CD4-positive, alpha-beta T cell treated with Interleukin-2 at 100 ng/mL for 4 hours (primary cell): ENCODE measurements around the gene ZACN.

Experiments
- DNase-seq: peaks from one replicate; pipeline ENCODE4 v3.0.0-alpha.2; 2020; ENCODE audit warnings: low spot score

ZACN gene

DNA sequence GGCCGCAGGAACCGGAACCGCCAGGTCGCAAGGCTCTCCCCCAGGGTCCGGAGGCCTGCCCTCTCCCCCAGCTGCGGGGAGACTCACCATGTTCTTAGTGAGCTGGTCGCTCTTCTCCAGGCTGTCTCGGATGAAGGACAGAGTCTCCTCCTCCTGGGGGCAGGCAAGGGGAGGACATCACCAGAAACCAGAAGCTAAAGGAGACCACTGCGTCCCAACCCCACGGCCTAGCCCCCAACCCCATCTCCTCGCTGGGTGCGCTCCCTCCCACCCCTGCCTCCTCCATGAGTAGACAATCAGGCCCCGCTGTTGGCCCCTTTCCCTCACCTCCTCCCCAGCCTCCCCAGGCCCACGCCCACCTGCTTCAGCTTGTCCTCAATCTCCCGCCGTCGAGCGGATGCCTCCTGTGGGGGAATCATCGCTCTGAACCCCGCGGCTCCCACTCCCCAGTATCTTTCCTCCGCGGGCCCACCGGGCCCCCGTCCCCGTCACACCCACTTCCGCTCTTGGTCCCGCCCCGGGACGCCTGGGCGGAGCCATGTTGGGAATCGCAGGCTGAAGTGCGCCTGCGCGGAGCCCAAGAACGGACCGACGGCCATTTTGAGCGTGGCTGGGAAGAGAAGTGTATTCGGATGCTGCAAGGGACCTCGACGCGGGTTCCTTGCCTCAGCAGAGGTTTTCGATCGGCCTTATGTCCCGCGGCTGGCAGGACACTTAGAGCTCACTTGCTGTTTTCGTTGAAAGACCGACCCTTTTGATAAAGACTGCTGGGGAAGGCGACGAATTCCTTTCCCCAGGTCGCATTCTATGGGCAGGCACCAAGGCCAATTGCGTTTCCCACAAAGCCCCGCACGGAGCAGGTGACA lies 24.5 kb downstream of the ZACN start, which contains the start of gene EXOC7:
TSS of gene EXOC7 (minus strand) at position 514 of the 866 bp plus-strand sequence. CDS start at position 419, 95 bp downstream.
- peak; percentile 94 for DNase-seq

DNA sequence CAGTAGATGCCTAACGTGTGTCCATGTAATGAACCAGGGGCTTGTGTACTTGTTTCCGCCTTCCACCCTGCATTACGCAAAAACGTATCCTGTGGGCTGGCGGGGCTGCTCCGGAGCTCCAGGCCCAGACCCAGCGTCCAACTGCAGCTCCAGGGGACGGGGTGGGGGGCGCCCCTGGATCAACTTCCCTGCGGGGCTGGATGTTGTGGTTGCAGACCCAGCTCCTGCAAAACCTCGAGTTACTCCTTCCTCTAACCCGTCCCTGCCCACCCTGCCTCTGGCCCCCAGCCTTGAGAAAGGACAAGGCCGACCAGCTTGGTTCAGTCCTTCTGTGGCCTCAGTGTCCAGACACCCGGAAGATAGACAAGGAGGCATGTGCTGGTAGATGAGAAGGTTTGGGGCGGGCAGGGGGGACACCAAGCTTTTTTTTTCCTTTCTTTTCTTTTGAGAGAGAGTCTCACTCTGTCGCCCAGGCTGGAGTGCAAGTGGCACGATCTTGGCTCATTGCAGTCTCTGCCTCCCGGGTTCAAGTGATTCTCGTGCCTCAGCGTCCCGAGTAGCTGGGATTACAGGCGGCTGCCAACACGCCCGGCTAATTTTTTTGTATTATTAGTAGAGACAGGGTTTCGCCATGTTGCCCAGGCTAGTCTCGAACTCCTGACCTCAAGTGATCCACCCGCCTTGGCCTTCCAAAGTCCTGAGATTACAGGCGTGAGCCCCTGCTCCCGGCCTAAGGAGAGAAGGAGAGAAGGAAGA lies 25.3 kb downstream of the ZACN start:
- no peak for DNase-seq

DNA sequence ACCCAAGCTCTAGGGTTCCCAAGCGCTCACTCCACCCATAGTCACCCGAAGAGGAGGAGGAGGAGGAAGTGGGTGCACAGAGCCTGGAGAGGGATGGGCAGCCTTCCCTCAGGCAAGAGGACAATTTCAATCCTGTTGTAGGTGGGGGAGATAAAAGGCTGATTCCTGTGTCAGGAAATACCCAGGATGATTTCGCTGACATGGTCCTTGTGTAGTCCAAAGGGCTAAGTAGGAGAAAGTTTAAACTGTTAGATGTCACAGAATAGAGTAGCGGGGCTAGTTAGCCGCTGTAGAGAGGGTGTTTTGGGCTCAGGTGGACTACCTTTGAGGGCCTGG lies 25.9 kb downstream of the ZACN start:
- DNase-seq, result no peak

DNA sequence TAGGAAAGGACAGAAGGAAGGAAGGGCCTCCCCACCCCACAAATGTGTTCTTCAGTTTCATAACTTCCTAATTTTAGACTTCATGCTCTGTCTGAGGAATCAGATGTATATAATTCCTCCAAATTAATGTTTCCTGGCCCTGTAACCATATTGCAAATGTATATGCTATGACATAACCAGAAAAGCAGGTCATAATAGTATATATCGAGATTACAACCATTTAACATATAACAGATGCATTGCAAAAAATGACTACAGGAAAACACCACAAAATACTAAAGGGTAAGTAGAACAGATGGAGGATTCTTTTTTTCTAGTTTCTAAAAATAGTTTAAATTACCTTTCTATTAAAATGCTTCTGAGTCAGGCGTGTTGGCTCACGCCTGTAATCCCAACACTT lies 27.7 kb downstream of the ZACN start:
- DNase-seq, result no peak

DNA sequence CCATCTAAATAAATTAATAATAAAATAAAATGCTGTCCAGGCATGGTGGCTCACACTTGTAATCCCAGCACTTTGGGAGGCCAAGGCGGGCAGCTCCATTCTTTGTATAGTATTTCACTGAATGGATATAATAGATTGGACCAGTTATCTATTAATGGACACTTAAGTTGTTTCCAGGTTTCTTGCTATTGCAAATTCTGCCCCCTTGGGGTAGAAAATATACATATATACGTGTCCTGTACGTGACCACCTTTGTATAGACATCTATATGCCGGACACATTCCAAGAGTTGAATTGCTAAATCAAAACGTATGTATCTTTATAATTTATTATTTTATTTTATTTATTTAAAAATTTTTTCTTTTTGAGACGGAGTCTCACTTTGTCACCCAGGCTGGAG lies 28.5 kb downstream of the ZACN start:
- DNase-seq, result peak; percentile 30

DNA sequence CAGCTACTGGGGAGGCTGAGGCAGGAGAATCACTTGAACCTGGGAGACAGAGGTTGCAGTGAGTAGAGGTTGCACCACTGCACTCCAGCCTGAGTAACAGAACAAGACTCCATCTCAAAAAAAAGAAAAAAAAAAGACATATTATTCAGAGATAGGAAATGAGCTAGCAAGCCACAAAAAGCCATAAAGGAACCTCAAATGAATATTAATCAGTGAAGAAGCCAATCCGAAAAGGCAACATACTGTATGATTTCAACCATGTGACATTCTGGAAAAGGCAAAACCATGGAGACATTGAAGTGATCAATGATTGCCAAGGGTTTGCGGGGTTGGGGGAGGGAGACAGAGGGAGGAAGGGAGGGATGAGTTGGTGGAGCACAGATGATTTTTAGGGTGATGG lies 33.0 kb downstream of the ZACN start:
- no peak for DNase-seq

DNA sequence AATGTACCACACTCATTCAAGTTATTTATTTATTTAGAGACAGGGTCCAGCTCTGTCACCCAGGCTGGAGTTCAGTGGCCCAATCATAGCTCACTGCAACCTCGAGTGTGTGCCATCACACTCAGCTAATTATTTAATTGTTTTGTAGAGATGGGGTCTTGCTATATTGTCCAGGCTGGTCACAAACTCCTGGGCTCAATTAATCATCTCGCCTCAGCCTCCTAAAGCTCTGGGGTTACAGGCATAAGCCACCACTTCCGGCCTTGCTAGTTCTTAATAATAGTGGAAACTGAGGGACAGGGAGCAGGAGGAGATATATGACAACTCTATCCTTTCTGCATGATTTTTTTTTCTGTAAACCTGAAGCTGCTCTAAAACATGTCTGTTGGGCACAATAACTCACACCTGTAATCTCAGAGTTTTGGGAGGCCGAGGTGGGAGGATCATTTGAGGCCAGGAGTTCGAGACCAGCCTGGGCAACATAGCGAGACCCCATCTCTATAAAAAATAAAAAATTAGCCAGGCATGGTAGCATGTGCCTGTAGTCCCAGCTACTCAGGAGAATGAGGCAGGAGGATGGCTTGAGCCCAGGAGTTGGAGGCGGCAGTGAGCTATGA lies 36.3 kb downstream of the ZACN start:
- DNase-seq, result no peak

DNA sequence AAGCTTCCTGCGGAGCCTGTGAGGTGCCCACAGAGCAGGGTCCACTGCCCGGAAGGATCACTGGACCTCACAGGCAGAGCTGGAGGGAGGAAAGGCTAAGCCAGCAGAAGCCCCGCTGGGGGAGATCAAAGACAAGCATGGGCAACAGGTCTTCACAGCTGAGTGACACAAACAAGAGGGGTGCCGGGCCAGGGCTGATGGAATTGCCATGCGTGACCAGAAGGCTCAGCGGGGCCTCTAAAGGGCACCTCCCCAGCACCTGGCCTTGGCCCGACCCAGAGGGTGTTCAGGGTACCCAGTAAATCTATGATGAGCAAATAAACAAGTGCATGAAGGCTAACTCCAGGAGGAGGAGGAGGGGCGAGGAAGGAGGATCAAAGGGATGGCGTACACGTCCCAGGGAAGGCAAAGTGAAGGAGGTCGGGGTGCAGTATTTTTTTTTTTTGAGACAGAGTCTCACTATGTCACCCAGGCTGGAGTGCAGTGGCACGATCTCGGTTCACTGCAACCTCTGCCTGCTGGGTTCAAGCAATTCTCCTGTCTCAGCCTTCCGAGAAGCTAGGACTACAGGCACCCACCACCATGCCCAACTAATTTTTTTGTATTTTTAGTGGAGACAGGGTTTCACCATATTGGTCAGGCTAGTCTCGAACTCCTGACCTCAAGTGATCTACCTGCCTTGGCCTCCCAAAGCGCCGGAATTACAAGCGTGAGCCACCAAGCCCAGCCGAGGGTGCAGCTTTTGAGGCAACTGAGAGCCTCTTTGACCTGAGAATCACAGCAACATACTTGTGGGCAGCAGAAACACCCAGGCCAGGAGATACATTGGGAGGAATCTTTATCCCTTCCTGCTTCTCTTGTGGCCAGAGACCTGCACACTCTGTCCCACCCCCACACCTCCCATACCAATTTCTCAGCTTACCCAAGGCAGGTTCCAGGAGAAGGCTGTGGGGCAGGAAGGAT lies 40.7 kb downstream of the ZACN start:
- no peak for DNase-seq

DNA sequence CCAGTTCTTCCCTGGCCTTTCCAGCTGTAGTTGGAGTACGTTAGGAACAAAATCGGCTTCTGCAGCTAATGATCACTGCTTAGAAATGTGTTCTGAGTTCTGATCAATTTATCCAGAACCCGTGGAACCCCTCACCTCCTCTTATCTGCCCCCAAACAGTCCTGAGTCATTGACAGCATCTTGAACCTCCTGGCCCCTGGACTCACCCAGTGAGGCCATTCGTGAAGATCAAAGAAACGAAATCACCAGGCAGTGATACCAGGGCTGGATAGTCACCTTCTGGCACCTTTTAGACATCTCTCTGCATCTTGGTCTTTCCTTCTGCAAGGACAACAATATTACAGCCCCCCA lies 41.7 kb downstream of the ZACN start:
- no peak for DNase-seq

DNA sequence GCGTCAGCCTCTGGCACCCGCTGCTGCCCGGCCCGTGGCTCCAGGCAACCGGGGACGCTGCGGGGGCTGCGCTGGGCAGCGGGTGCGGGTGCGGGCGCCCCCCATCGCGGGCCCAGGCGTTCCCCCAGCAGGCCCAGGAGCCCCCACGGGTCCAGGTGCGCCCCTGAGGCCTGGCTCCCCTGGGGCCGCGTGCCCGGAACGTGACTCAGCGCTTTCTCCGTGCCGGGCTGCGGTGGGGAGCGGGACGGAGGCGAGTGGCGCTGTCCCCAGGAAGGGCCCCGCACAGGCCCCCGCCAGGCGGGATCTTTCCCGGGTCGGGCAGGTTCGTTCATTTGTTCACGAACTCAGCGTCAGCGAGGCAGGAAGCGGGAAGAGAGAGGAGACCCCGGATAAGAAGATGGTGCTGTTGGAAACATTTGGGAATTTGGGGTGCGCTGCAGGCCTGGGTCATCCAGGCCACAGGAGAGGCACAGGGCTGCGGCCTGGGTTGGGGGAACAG lies 43.0 kb downstream of the ZACN start:
- no peak for DNase-seq

DNA sequence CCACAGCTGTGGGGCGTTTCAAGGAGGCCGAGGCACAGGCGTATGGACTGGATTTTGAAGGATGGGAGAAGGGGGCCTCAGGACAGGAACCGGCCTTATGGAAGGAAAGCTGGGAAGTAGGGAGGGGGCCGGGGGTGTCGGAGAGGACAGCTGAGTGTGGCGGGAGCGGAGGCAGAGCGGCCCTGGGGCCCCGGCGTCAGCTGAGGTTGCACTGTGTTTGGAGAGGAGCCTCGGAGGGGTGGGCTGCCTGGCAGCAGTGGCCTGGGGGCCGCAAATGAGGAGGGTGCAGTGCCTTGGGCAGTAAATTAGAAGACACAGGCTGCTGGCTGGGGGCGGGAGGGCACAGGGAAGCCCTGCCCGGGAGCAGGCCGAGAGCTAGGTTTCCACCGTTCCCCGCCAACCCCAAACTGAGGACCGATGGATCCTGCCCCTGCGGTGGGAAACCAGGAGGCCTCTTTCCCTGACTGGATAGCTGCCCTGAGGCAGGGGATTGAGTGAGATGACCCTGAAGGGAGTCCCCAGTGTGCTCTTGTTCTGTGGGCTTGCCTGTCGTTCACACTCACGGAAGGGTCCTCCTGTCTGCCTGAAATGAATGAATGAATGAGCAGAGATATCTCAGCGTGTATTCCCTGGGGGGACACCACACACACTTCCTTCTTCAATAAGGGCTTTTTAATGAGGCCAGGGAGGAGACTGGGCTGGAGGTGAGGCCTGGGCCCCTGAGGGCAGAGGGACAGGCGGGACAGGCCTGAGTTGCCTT lies 43.6 kb downstream of the ZACN start:
- no peak for DNase-seq

DNA sequence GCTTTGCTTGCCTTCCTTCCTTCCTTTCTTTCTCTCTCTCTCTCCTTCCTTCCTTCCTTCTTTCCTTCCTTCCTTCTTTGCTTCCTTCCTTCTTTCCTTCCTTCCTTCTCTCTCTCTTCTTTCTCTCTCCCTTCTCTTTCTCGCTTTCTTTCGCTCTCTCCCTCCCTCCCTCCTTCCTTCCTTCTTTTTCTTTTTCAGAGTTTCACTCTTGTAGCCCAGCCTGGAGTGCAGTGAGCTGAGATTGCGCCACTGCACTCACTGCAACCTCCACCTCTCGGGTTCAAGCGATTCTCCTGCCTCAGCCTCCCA lies 44.2 kb downstream of the ZACN start:
- no peak for DNase-seq

DNA sequence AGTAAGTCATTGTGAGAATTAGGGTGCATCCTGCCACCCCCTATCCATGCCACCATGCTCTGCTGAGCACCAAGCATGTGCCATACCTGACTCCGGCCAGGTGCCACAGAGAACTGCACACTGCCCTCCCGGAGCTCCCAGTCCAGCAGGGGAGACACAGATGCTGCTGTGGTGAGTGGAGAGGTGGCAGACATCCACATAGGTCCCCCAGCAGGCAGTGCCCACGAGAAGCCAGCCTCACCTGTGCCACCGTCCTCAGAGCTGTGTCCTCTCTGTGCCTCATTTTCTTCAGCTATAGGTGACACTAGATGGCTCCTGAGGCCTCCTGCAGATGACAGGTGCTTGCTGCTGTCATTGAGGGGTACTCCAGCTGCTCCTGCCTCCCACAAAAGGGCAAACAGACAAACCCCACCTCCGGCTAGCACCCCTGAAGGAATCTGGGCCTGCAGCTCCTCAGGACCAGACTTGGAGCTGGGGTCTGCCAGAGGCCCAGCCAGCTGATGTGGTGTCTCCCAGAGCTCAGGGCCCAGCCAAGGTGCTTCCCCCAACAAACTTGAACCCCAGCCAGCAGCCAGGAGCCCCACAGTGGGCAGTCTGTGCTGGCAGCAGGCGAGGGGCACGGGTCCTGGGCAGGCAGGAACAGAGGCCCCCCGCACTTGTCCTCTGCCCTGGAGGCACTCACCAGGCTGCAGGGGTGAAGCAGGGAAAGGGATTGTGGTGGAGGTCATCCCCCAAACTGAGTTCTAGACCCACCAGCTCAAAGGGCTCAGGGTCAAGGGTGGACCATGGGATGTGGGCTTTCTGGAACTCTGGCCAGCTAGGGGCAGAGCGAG lies 45.0 kb downstream of the ZACN start:
- no peak for DNase-seq

DNA sequence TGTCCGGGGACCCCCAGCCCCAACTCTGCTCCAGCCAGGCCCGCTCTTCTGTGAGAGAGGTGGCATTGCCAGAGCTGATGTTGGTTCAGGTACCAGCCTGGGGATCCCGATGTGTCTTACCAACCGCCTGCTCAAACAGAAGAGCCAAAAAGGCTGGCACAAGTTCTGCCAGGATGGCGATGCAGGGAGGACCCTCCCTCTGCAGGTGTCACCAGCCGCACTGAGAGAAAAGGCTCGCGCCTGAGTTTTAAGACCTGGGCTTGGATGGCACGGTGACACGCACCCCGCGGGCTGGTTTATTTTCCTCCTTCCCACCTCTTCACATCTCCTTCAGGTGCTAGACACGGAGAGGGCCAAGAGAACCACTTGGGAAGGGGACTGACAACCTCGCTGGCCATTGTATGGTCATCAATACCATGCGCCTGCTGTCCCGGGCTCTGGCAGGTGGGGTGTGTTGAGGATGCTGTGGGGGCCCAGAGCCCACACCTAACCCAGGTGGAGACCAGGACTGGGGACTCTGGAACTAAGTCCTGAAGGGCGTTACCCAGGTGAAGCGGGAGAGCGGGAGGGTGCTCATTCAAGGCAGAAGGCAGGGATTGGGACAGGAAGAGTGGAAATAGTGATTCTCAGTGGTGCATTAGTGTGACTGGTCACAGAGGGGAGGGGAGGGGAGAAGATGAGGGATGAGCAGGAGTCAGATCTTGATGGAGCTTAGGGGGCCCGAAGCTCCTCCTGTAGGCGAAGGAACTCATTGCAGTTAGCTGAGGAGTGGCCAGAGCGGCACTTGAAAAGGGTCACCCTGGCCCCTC lies 45.8 kb downstream of the ZACN start:
- DNase-seq, result no peak

DNA sequence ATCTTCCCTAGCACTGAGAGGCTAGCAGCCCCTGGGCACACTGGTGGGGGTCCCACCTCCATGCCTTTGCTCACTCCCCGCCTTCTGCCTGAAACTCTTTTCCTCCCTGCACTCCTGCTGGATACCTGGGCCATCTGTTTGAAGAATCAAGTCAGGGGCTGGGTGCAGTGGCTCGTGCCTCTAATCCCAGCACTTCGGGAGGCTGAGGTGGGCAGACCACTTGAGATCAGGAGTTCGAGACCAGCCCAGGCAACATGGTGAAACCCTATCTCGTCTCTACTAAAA lies 46.4 kb downstream of the ZACN start:
- DNase-seq, result no peak

DNA sequence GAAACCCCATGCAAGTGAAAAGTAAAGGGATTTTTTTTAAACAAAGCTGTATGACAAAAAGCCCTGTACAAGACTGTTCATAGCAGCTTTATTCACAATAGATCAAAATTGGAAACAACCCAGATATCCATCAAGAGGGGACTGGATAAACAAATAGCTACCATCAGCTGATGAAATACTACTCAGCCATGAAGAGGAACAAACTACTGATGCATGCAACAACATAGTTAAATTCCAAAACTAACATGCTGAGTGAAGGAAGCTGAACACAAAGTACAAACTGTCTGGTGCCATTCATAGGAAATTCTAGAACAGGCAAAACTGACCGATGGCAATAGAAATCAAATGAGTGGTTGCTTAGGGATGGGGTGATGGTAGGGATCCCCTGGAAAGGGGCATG lies 46.9 kb downstream of the ZACN start:
- DNase-seq, result no peak

DNA sequence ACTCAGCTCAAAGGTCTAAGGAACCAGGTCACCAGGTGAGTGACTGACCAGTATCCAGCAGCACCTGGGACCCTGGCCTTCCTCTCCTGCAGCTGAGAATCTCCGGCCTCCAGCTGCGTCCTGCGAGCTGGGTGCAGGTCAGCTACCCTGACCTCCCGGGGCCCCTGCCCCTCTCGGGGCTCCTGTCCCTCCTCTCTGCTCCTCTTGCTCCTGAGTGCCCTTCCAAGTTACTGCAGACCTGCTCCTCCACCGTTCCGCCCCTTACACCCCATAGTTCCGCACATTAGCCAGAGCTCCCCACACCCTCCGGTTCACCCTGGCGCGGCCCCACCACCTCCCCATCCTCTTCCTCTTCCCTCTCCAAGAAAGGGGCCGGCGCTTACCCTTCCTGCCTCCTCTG lies 51.5 kb downstream of the ZACN start:
- DNase-seq, result no peak

DNA sequence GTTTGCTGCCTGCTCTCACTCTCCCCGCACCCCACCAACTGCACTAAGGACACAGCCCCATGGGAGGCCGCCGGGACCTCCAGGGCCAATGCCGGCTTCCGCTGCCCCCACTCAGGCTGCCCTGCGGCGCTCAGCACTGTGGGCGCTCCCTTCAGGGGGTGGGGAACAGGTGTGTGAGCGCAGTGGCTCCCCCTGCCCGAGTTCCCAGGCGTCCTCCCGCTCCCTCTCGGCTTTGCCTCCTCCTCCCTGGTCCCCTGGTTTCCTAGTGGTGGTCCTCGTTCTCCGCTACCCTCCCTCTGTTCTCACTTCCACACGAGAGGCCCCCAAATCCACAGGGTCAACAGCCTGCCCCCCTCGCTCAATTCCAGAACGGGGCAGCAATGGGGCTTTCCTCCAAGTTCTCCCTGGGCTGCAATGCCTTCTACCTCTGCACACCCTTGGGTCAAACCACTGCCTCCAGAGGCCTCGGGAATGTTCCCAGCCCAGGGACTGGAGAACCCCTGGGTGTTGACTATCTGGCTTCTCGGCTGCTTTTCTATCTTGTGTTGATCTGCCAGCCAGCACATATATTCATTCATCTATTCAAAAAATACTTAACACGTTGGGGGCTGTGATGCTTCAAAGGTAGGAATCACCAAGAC lies 52.2 kb downstream of the ZACN start:
- DNase-seq, result no peak
